ENCODE measurements around the gene LPIN2.

DNA sequence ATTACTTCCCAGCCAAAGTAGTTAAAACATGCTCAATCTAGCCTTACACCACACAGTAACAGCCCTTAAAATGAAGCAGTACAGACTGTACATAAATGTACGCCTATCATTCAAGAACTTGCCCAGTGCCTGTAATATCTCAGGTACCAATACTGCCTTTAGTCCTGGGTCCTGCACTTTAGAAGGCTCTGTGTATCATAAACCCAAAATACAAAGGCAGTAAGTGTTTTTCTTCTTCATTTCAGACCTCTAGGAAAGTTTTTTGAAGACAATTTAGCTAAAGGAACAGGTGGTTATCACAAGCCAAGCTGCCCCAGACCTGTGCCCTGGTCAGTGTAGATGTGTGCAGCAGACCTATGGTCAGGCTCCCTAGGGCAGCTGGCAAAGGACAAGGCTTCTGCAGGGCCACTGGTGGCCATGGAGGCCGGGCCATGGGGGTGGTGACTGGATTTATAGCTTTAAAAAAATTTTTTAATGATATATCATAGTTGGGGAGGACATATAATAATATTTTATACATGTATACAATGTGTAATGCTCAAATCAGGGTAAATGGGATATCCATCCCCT lies 18.8 kb downstream of the LPIN2 start:
- TF ChIP-seq, protein P1, sequence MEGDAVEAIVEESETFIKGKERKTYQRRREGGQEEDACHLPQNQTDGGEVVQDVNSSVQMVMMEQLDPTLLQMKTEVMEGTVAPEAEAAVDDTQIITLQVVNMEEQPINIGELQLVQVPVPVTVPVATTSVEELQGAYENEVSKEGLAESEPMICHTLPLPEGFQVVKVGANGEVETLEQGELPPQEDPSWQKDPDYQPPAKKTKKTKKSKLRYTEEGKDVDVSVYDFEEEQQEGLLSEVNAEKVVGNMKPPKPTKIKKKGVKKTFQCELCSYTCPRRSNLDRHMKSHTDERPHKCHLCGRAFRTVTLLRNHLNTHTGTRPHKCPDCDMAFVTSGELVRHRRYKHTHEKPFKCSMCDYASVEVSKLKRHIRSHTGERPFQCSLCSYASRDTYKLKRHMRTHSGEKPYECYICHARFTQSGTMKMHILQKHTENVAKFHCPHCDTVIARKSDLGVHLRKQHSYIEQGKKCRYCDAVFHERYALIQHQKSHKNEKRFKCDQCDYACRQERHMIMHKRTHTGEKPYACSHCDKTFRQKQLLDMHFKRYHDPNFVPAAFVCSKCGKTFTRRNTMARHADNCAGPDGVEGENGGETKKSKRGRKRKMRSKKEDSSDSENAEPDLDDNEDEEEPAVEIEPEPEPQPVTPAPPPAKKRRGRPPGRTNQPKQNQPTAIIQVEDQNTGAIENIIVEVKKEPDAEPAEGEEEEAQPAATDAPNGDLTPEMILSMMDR (IDR thresholded peaks at IDR 0.05), result no peak
- no peak for TF ChIP-seq POLR2A (IDR thresholded peaks at IDR 0.05)

Data from thyroid gland (tissue), 4 donors.